Skeletal muscle tissue (tissue), 4 donors: ENCODE data around the gene RYR2. TPM values are rescaled to one million over a fixed set of nuclear protein-coding genes. Genes with fewer than 3 reads are reported as not detected.

Experiments
- H3K27ac ChIP-seq: one replicate; pipeline ENCODE4 v1.7.0; 2013; ENCODE audit warnings: mild to moderate bottlenecking, low read depth, low read length, inconsistent platforms
- H3K27me3 ChIP-seq, 3 donors: one replicate each; pipeline ENCODE4 v1.7.0; 2013; ENCODE audit warnings: low read length in 3 of 3; ENCODE audit not compliant: control insufficient read depth in 3 of 3, insufficient read depth in 3 of 3
- H3K36me3 ChIP-seq, 3 donors: one replicate each; pipeline ENCODE4 v1.7.0; 2013; ENCODE audit warnings: low read length in 3 of 3; ENCODE audit not compliant: control insufficient read depth in 3 of 3, insufficient read depth in 3 of 3
- H3K4me1 ChIP-seq, 3 donors: one replicate each; pipeline ENCODE4 v1.7.0; 2013; ENCODE audit warnings: low read length in 3 of 3, mild to moderate bottlenecking in 3 of 3; ENCODE audit not compliant: control insufficient read depth in 3 of 3, insufficient read depth in 3 of 3
- H3K4me3 ChIP-seq, 3 donors: one replicate each; pipeline ENCODE4 v1.7.0; 2013; ENCODE audit warnings: low read length in 3 of 3
- H3K9ac ChIP-seq, 3 donors: one replicate each; pipeline ENCODE4 v1.7.0; 2013; ENCODE audit warnings: low read length in 3 of 3, mild to moderate bottlenecking in 3 of 3, moderate library complexity in 2 of 3, low read depth in 1 of 3
- H3K9me3 ChIP-seq, 3 donors: one replicate each; pipeline ENCODE4 v1.7.0; 2013; ENCODE audit warnings: low read length in 3 of 3; ENCODE audit not compliant: control insufficient read depth in 3 of 3
- total RNA-seq: library from RNA; depleted of rRNA; stranded (reverse); fragments of >200 nt; gene quantifications from one replicate; pipeline ENCODE4 v1.2.3, GENCODE V29; 2014
- donor health status: Osteomylitis.

Gene RYR2
- total RNA-seq, 1 donor from 2014 or later, result 5.7 TPM

GRCh38 chr1:237172118-237172485, 130.1 kb downstream of the RYR2 start:
- Histone ChIP-seq H3K4me1 (no peaks in the 10 kb centered on the region), H3K9me3 (peaks cover 0 to 3% (median 0%) of the 10 kb centered on the region in 3 donors), H3K36me3 (no peaks in the 10 kb centered on the region), H3K9ac (no peak overlapping the region), H3K4me3 (no peak overlapping the region), H3K27me3 (no peaks in the 10 kb centered on the region), H3K27ac (no peak overlapping the region)

GRCh38 chr1:237179503-237179902, 137.5 kb downstream of the RYR2 start:
- no peaks in the 10 kb centered on the region for H3K27me3 ChIP-seq
- peaks cover 0 to 4% (median 0%) of the 10 kb centered on the region in 3 donors for H3K4me1 ChIP-seq
- no peak overlapping the region for H3K9ac ChIP-seq
- no peak overlapping the region for H3K27ac ChIP-seq
- H3K4me3 ChIP-seq, result no peak overlapping the region
- no peaks in the 10 kb centered on the region for H3K36me3 ChIP-seq
- H3K9me3 ChIP-seq, result no peaks in the 10 kb centered on the region

GRCh38 chr1:237180256-237180655, 138.3 kb downstream of the RYR2 start:
- H3K27ac ChIP-seq, result no peak overlapping the region
- no peaks in the 10 kb centered on the region for H3K36me3 ChIP-seq
- no peak overlapping the region for H3K4me3 ChIP-seq
- no peaks in the 10 kb centered on the region for H3K9me3 ChIP-seq
- peaks cover 0 to 4% (median 0%) of the 10 kb centered on the region in 3 donors for H3K4me1 ChIP-seq
- H3K9ac ChIP-seq, result no peak overlapping the region
- no peaks in the 10 kb centered on the region for H3K27me3 ChIP-seq

GRCh38 chr1:237181743-237182317, 139.8 kb downstream of the RYR2 start:
- H3K27ac ChIP-seq, result no peak overlapping the region
- peaks cover 0 to 4% (median 0%) of the 10 kb centered on the region in 3 donors for H3K4me1 ChIP-seq
- H3K9ac ChIP-seq, result no peak overlapping the region

GRCh38 chr1:237183963-237184540, 142.1 kb downstream of the RYR2 start:
- Histone ChIP-seq H3K27me3 (no peaks in the 10 kb centered on the region), H3K9me3 (peaks cover 0 to 2% (median 0%) of the 10 kb centered on the region in 3 donors), H3K4me1 (peaks cover 0 to 4% (median 0%) of the 10 kb centered on the region in 3 donors), H3K9ac (no peak overlapping the region), H3K36me3 (no peaks in the 10 kb centered on the region), H3K4me3 (no peak overlapping the region), H3K27ac (no peak overlapping the region)

More at GRCh38 chr1:237181743-237182317, 139.8 kb downstream of the RYR2 start:
- Histone ChIP-seq H3K27me3 (no peaks in the 10 kb centered on the region), H3K36me3 (no peaks in the 10 kb centered on the region), H3K9me3 (no peaks in the 10 kb centered on the region), H3K4me3 (no peak overlapping the region)

GRCh38 chr1:237186675-237187074, 144.7 kb downstream of the RYR2 start:
- Histone ChIP-seq H3K36me3 (no peaks in the 10 kb centered on the region), H3K27ac (no peak overlapping the region), H3K9me3 (peaks cover 0 to 2% (median 0%) of the 10 kb centered on the region in 3 donors), H3K27me3 (no peaks in the 10 kb centered on the region), H3K9ac (no peak overlapping the region), H3K4me1 (no peaks in the 10 kb centered on the region), H3K4me3 (no peak overlapping the region)

GRCh38 chr1:237187842-237188241, 145.9 kb downstream of the RYR2 start:
- Histone ChIP-seq H3K27ac (no peak overlapping the region), H3K4me1 (no peaks in the 10 kb centered on the region), H3K4me3 (no peak overlapping the region), H3K9ac (no peak overlapping the region), H3K27me3 (no peaks in the 10 kb centered on the region), H3K36me3 (no peaks in the 10 kb centered on the region), H3K9me3 (peaks cover 0 to 2% (median 0%) of the 10 kb centered on the region in 3 donors)

GRCh38 chr1:237191403-237191802, 149.4 kb downstream of the RYR2 start:
- Histone ChIP-seq H3K9ac (no peak overlapping the region), H3K4me1 (no peaks in the 10 kb centered on the region), H3K27ac (no peak overlapping the region), H3K27me3 (no peaks in the 10 kb centered on the region), H3K9me3 (peaks cover 0 to 2% (median 0%) of the 10 kb centered on the region in 3 donors), H3K4me3 (no peak overlapping the region), H3K36me3 (no peaks in the 10 kb centered on the region)

GRCh38 chr1:237197470-237198425, 155.8 kb downstream of the RYR2 start:
- Histone ChIP-seq H3K9ac (no peak overlapping the region), H3K4me3 (no peak overlapping the region), H3K9me3 (no peaks in the 10 kb centered on the region), H3K27me3 (no peaks in the 10 kb centered on the region), H3K36me3 (no peaks in the 10 kb centered on the region), H3K27ac (no peak overlapping the region), H3K4me1 (no peaks in the 10 kb centered on the region)

GRCh38 chr1:237199026-237199425, 157.0 kb downstream of the RYR2 start:
- Histone ChIP-seq H3K27ac (no peak overlapping the region), H3K4me3 (no peak overlapping the region), H3K36me3 (no peaks in the 10 kb centered on the region), H3K9me3 (no peaks in the 10 kb centered on the region), H3K4me1 (no peaks in the 10 kb centered on the region), H3K9ac (no peak overlapping the region), H3K27me3 (no peaks in the 10 kb centered on the region)
